ENCODE results near the gene ATP13A1. TPM values are rescaled to one million over a fixed set of nuclear protein-coding genes. Genes with fewer than 3 reads are reported as not detected.
"Not testable (repeated sequence)": the region's sequence is repeated elsewhere in the genome, so short reads cannot be mapped to it uniquely, and the experiment has no call there.

The ATP13A1 gene
- total RNA-seq, 4 donors from 2014 or later, result 97.3 to 293 (median 129) TPM

- H3K4me1 ChIP-seq, result peaks cover 64 to 85% of the 10 kb centered on the region in 2 donors
- no peaks in the 10 kb centered on the region for H3K36me3 ChIP-seq
- H3K27ac ChIP-seq, result peak overlapping the region; percentile 76 to 93 (median 90)
- H3K4me3 ChIP-seq (replicated peaks in 1 of 3), result no peak overlapping the region
- 53 to 58% methylated on average over 4 of the region's 4 CpGs for WGBS, 2 donors
- no peaks in the 10 kb centered on the region for H3K27me3 ChIP-seq
- peak in 1 of 2 donors; percentile 33 for DNase-seq
- intact Hi-C loops (cut with DNase I), result no loop called here
- no peak for TF ChIP-seq CTCF (IDR thresholded peaks at IDR 0.05)
- no peaks in the 10 kb centered on the region for H3K9me3 ChIP-seq
Observed at GRCh38 chr19:19613506-19613905, 50.0 kb downstream of the ATP13A1 start.

- H3K27me3 ChIP-seq, result no peaks in the 10 kb centered on the region
- peak overlapping the region; percentile 85 to 93 (median 90) for H3K27ac ChIP-seq
- H3K4me3 ChIP-seq (replicated peaks in 1 of 3), result no peak overlapping the region
- no peak for TF ChIP-seq POLR2A (IDR thresholded peaks at IDR 0.05)
- TF ChIP-seq CTCF (IDR thresholded peaks at IDR 0.05), result no peak
- peak; percentile 71 to 73 for DNase-seq
- 71 to 72% methylated on average over 10 of the region's 10 CpGs for WGBS, 2 donors
- H3K4me1 ChIP-seq, result peaks cover 68 to 93% of the 10 kb centered on the region in 2 donors
- H3K9me3 ChIP-seq, result no peaks in the 10 kb centered on the region
- H3K36me3 ChIP-seq, result no peaks in the 10 kb centered on the region
- intact Hi-C loops (cut with DNase I), result no loop called here
Observed at GRCh38 chr19:19610376-19611202, 52.9 kb downstream of the ATP13A1 start.

DNA sequence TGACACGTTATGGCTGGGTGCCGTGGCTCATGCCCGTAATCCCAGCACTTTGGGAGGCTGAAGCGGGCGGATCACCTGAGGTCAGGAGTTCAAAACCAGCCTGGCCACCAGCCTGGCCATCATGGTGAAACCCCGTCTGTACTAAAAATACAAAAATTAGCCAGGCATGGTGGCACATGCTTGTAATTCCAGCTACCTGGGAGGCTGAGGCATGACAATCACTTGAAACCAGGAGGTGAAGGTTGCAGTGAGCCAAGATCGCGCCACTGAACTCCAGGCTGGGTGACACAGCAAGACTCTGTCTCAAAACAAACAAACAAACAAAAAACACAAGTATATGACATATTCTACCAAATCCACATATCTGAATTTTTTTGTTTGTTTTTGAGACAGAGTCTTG lies 56.8 kb downstream of the ATP13A1 start:
- H3K4me3 ChIP-seq (replicated peaks in 1 of 3); H3K9me3 ChIP-seq; intact Hi-C loops (cut with DNase I); H3K27me3 ChIP-seq; H3K36me3 ChIP-seq: not testable (repeated sequence)
- peak; percentile 80 to 86 for DNase-seq
- 55 to 60% methylated on average over 8 of the region's 8 CpGs for WGBS, 2 donors
- Histone ChIP-seq H3K27ac (peak overlapping the region; percentile 89 to 93 (median 90)), H3K4me1 (peaks cover 58 to 74% of the 10 kb centered on the region in 2 donors)

DNA sequence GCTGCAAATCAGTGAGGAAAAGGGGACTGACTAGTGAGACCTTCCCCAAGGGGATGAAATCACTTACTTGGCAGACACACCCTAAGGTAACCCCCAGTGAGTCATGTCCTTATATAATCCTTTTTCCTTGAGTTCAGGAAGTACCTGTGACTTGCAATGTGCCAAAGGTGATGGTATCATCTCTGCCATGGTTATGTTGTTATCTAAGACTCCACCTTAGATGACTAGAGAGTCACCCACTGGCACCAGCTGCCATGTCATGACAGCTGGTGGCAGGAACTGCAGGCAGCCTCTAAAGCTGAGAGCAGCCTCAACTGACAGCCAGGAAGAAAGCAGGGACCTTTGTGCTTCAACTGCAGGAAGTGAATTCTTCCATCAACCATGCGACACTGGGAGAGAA lies 57.5 kb downstream of the ATP13A1 start:
- DNase-seq, result peak in 1 of 2 donors; percentile 41
- H3K27me3 ChIP-seq, result no peaks in the 10 kb centered on the region
- no peak for TF ChIP-seq CTCF (IDR thresholded peaks at IDR 0.05)
- TF ChIP-seq POLR2A (IDR thresholded peaks at IDR 0.05), result no peak
- no peak overlapping the region for H3K4me3 ChIP-seq (replicated peaks in 1 of 3)
- H3K4me1 ChIP-seq, result peaks cover 61 to 76% of the 10 kb centered on the region in 2 donors
- intact Hi-C loops (cut with DNase I), result no loop called here
- H3K36me3 ChIP-seq, result no peaks in the 10 kb centered on the region
- peak overlapping the region; percentile 89 to 93 (median 90) for H3K27ac ChIP-seq
- WGBS, 2 donors, result 75 to 80% methylated on average over 1 of the region's 1 CpG
- no peaks in the 10 kb centered on the region for H3K9me3 ChIP-seq

GRCh38 chr19:19602713-19603324 lies 60.7 kb downstream of the ATP13A1 start:
- H3K27ac ChIP-seq, result peak overlapping the region; percentile 63 to 90 (median 67)
- intact Hi-C loops (cut with DNase I), result no loop called here
- H3K4me1 ChIP-seq, result peaks cover 39 to 52% of the 10 kb centered on the region in 2 donors
- H3K9me3 ChIP-seq, result no peaks in the 10 kb centered on the region
- TF ChIP-seq POLR2A (IDR thresholded peaks at IDR 0.05) (no peak), CTCF (IDR thresholded peaks at IDR 0.05) (no peak)
- 76 to 77% methylated on average over 3 of the region's 3 CpGs for WGBS, 2 donors
- no peak overlapping the region for H3K4me3 ChIP-seq (replicated peaks in 1 of 3)
- H3K27me3 ChIP-seq, result no peaks in the 10 kb centered on the region
- DNase-seq, result no peak
- no peaks in the 10 kb centered on the region for H3K36me3 ChIP-seq
